Gastroesophageal sphincter (tissue), 4 donors: ENCODE data around the gene ARHGAP22. TPM values are rescaled to one million over a fixed set of nuclear protein-coding genes. Genes with fewer than 3 reads are reported as not detected.

ENCODE experiments used
- ATAC-seq: fragments of 150-250 bp; one replicate; pipeline ENCODE4 v1.9.1; 2016; ENCODE audit warnings: mild to moderate bottlenecking, moderate library complexity
- H3K27ac ChIP-seq, 4 donors: fragments of 200-600 bp; sonication (generic) in 3 of 4; 1 replicate in 3 of 4; 2 replicates in 1 of 4; pipeline ENCODE4 v1.5.1; 2016 to 2019
- H3K27me3 ChIP-seq: fragments of 200-600 bp; sonication (generic); one replicate; pipeline ENCODE4 v1.5.1; 2019
- H3K36me3 ChIP-seq, 2 donors: fragments of 200-600 bp; sonication (generic); one replicate each; pipeline ENCODE4 v1.5.1; 2019; ENCODE audit warnings: control low read depth in 1 of 2
- H3K4me1 ChIP-seq, 3 donors: fragments of 200-600 bp; sonication (generic); 1 replicate in 2 of 3; 2 replicates in 1 of 3; pipeline ENCODE4 v1.5.1; 2016 to 2019; ENCODE audit warnings: control low read depth in 2 of 3
- H3K4me3 ChIP-seq, 2 donors: fragments of 200-600 bp; sonication (generic); one replicate each; pipeline ENCODE4 v1.5.1; 2019; ENCODE audit warnings: mild to moderate bottlenecking in 1 of 2, moderate library complexity in 1 of 2
- H3K9me3 ChIP-seq, 3 donors: fragments of 200-600 bp; sonication (generic); one replicate each; pipeline ENCODE4 v1.5.1; 2017 to 2019; ENCODE audit warnings: control low read depth in 2 of 3
- CTCF ChIP-seq, 4 experiments: fragments of 200-600 bp in 2 of 4; fragments of 450-650 bp in 2 of 4; sonication (generic) in 1 of 4; IDR thresholded peaks; one replicate each; pipeline ENCODE4 v1.5.1; 2017 to 2019; ENCODE audit warnings: antibody characterized with exemption in 4 of 4, mild to moderate bottlenecking in 2 of 4, moderate library complexity in 2 of 4
- EP300 ChIP-seq: sonication (generic); formaldehyde crosslinking; IDR thresholded peaks from one replicate; pipeline ENCODE4 v1.6.1; 2017; ENCODE audit warnings: antibody characterized with exemption, mild to moderate bottlenecking
- POLR2A ChIP-seq, 2 donors: fragments of 450-650 bp; IDR thresholded peaks; one replicate each; pipeline ENCODE4 v1.6.1; 2017; ENCODE audit warnings: antibody characterized with exemption in 2 of 2, mild to moderate bottlenecking in 2 of 2, moderate library complexity in 1 of 2
- POLR2AphosphoS5 ChIP-seq: sonication (generic); formaldehyde crosslinking; IDR thresholded peaks from one replicate; pipeline ENCODE4 v1.6.1; 2017; ENCODE audit warnings: antibody characterized with exemption
- WGBS, 2 donors: methylation state at CpG; one replicate each; pipeline ENCODE4 v1.1.5; 2018; ENCODE audit warnings: low coverage in 1 of 2; 5-methylcytosine and 5-hydroxymethylcytosine counted together
- total RNA-seq, 4 donors: library from RNA; depleted of rRNA; stranded (reverse); fragments of >200 nt; gene quantifications; one replicate each; pipeline ENCODE4 v1.1.0, GENCODE V29; 2016

Gene ARHGAP22
- total RNA-seq, 4 donors from 2014 or later, result 4.2 to 5.8 (median 5.1) TPM

GRCh38 chr10:48406658-48407057 is 198.2 kb downstream of the ARHGAP22 start:
- H3K27me3 ChIP-seq, result no peaks in the 10 kb centered on the region
- WGBS, 2 donors, result 82 to 89% methylated on average over 4 of the region's 4 CpGs
- no peak for ATAC-seq
- peaks cover 0 to 49% of the 10 kb centered on the region in 2 donors for H3K36me3 ChIP-seq
- H3K4me1 ChIP-seq, result no peaks in the 10 kb centered on the region
- TF ChIP-seq EP300, result no peak
- TF ChIP-seq POLR2A (IDR thresholded peaks at IDR 0.05), result no peak
- TF ChIP-seq POLR2AphosphoS5, result no peak
- no peak for TF ChIP-seq CTCF (IDR thresholded peaks at IDR 0.05)
- no peak overlapping the region for H3K27ac ChIP-seq
- H3K4me3 ChIP-seq, result no peak overlapping the region
- H3K9me3 ChIP-seq, result peaks cover 0 to 1% (median 0%) of the 10 kb centered on the region in 3 donors

GRCh38 chr10:48406204-48406603 is 198.7 kb downstream of the ARHGAP22 start:
- Histone ChIP-seq H3K36me3 (peaks cover 0 to 44% of the 10 kb centered on the region in 2 donors), H3K4me3 (no peak overlapping the region), H3K27ac (no peak overlapping the region), H3K27me3 (no peaks in the 10 kb centered on the region), H3K9me3 (no peaks in the 10 kb centered on the region), H3K4me1 (no peaks in the 10 kb centered on the region)
- TF ChIP-seq CTCF (IDR thresholded peaks at IDR 0.05), result no peak
- no peak for TF ChIP-seq POLR2A (IDR thresholded peaks at IDR 0.05)
- no peak for TF ChIP-seq EP300
- TF ChIP-seq POLR2AphosphoS5, result no peak
- 95 to 100% methylated on average over 3 of the region's 3 CpGs for WGBS, 2 donors
- no peak for ATAC-seq

GRCh38 chr10:48404646-48405045 is 200.2 kb downstream of the ARHGAP22 start:
- Histone ChIP-seq H3K27me3 (no peaks in the 10 kb centered on the region), H3K9me3 (no peaks in the 10 kb centered on the region), H3K27ac (no peak overlapping the region), H3K4me3 (no peak overlapping the region), H3K4me1 (peaks cover 0 to 10% (median 0%) of the 10 kb centered on the region in 3 donors), H3K36me3 (peaks cover 0 to 29% of the 10 kb centered on the region in 2 donors)
- ATAC-seq, result no peak
- TF ChIP-seq EP300 (no peak), POLR2AphosphoS5 (no peak), CTCF (IDR thresholded peaks at IDR 0.05) (no peak), POLR2A (IDR thresholded peaks at IDR 0.05) (no peak)
- WGBS, 2 donors, result 79 to 93% methylated on average over 4 of the region's 4 CpGs

GRCh38 chr10:48400850-48401220 is 204.0 kb downstream of the ARHGAP22 start:
- TF ChIP-seq POLR2AphosphoS5 (no peak), EP300 (no peak), POLR2A (IDR thresholded peaks at IDR 0.05) (no peak), CTCF (IDR thresholded peaks at IDR 0.05) (no peak)

GRCh38 chr10:48400129-48400849 is 204.6 kb downstream of the ARHGAP22 start:
- no peak for ATAC-seq
- 60 to 68% methylated on average over 3 of the region's 3 CpGs for WGBS, 2 donors
- H3K4me3 ChIP-seq, result no peak overlapping the region

More at GRCh38 chr10:48400850-48401220, 204.0 kb downstream of the ARHGAP22 start:
- Histone ChIP-seq H3K9me3 (no peaks in the 10 kb centered on the region), H3K4me3 (no peak overlapping the region), H3K27ac (no peak overlapping the region), H3K4me1 (peaks cover 0 to 27% (median 7%) of the 10 kb centered on the region in 3 donors), H3K27me3 (no peaks in the 10 kb centered on the region), H3K36me3 (peaks cover 0 to 9% of the 10 kb centered on the region in 2 donors)
- 79 to 96% methylated on average over 1 of the region's 1 CpG for whole genome bisulfite sequencing, 2 donors
- no peak for ATAC-seq

More at GRCh38 chr10:48400129-48400849, 204.6 kb downstream of the ARHGAP22 start:
- no peaks in the 10 kb centered on the region for H3K9me3 ChIP-seq
- TF ChIP-seq CTCF (IDR thresholded peaks at IDR 0.05), result no peak
- TF ChIP-seq POLR2A (IDR thresholded peaks at IDR 0.05), result no peak
- TF ChIP-seq POLR2AphosphoS5, result no peak
- H3K27me3 ChIP-seq, result no peaks in the 10 kb centered on the region
- H3K36me3 ChIP-seq, result peaks cover 0 to 4% of the 10 kb centered on the region in 2 donors
- peaks cover 0 to 27% (median 7%) of the 10 kb centered on the region in 3 donors for H3K4me1 ChIP-seq
- no peak overlapping the region for H3K27ac ChIP-seq
